CD4-positive, alpha-beta T cell (primary cell): ENCODE data around the gene WBP1L. TPM values are rescaled to one million over a fixed set of nuclear protein-coding genes. Genes with fewer than 3 reads are reported as not detected.
"Not testable (repeated sequence)": the region's sequence is repeated elsewhere in the genome, so short reads cannot be mapped to it uniquely, and the experiment has no call there.

Experiments
- ATAC-seq: fragments of 200-7000 bp; cut with Tn5 transposase; one replicate; pipeline ENCODE4 v1.10.0; 2022; ENCODE audit warnings: mild to moderate bottlenecking; ENCODE audit not compliant: poor library complexity
- CTCF ChIA-PET: fragments of 350-600 bp; sonication (Branson Sonifier 250); formaldehyde crosslinking; loops from one replicate; lab custom pipeline; 2021; ENCODE audit warnings: antibody characterized with exemption, inconsistent platforms; lab: Charles Lee
- POLR2A ChIA-PET: fragments of 350-600 bp; sonication (Branson Sonifier 250); formaldehyde crosslinking; loops from one replicate; lab custom pipeline; 2021; ENCODE audit warnings: antibody characterized with exemption, inconsistent platforms; lab: Charles Lee
- DNase-seq, 14 experiments: peaks; one replicate each; pipeline ENCODE4 v3.0.0-alpha.2; 2013 to 2020; ENCODE audit warnings: mixed read lengths in 2 of 14
- H3K27ac ChIP-seq, 2 donors: one replicate each; pipeline versions ENCODE4 v1.5.1 to v1.7.0; 2013; ENCODE audit warnings: low read length in 2 of 2, low read depth in 1 of 2, mild to moderate bottlenecking in 1 of 2
- H3K27me3 ChIP-seq, 2 experiments: 1 replicate in 1 of 2; 2 replicates in 1 of 2; pipeline versions ENCODE4 v1.6.1 to v1.7.0; 2013; ENCODE audit warnings: low read length in 2 of 2, control low read depth in 1 of 2, mild to moderate bottlenecking in 1 of 2, moderate library complexity in 1 of 2; ENCODE audit not compliant: insufficient read depth in 2 of 2, control insufficient read depth in 1 of 2
- H3K36me3 ChIP-seq: one replicate; pipeline ENCODE4 v1.6.1; 2013; ENCODE audit warnings: low read length, control low read depth; ENCODE audit not compliant: insufficient read depth
- H3K4me1 ChIP-seq: one replicate; pipeline ENCODE4 v1.6.1; 2013; ENCODE audit warnings: low read length, control low read depth; ENCODE audit not compliant: insufficient read depth
- H3K4me3 ChIP-seq: one replicate; pipeline ENCODE4 v1.5.1; 2013; ENCODE audit warnings: mild to moderate bottlenecking, low read length, moderate library complexity
- H3K9me3 ChIP-seq, 2 experiments: 1 replicate in 1 of 2; 2 replicates in 1 of 2; pipeline versions ENCODE4 v1.6.1 to v1.7.0; 2013; ENCODE audit warnings: low read length in 2 of 2, mild to moderate bottlenecking in 2 of 2, control low read depth in 1 of 2, moderate library complexity in 1 of 2; ENCODE audit not compliant: control insufficient read depth in 1 of 2, insufficient read depth in 1 of 2
- H3K27ac Mint-ChIP-seq: one replicate; pipeline ENCODE4 v1.8.0; 2020; ENCODE audit warnings: mixed read lengths
- H3K27me3 Mint-ChIP-seq: one replicate; pipeline ENCODE4 v1.8.0; 2021; ENCODE audit warnings: mixed read lengths
- H3K36me3 Mint-ChIP-seq: one replicate; pipeline ENCODE4 v1.8.0; 2021; ENCODE audit warnings: low read depth, mixed read lengths
- H3K4me1 Mint-ChIP-seq: one replicate; pipeline ENCODE4 v1.8.0; 2021; ENCODE audit warnings: low read depth, mixed read lengths
- H3K4me3 Mint-ChIP-seq: one replicate; pipeline ENCODE4 v1.8.0; 2020; ENCODE audit warnings: mild to moderate bottlenecking, mixed read lengths
- H3K9me3 Mint-ChIP-seq: one replicate; pipeline ENCODE4 v1.8.0; 2020; ENCODE audit warnings: mixed read lengths
- CTCF ChIP-seq: fragments of 200-600 bp; IDR thresholded peaks from one replicate; pipeline ENCODE4 v1.8.0; 2022; ENCODE audit warnings: antibody characterized with exemption, mild to moderate bottlenecking
- intact Hi-C, 2 experiments: fragments of 100-400 bp; cut with DNase I in 1 of 2; cut with micrococcal nuclease in 1 of 2; formaldehyde crosslinking; loops; one replicate each; pipeline versions ENCODE4 v1.15.1 to v1.9.0; 2023 to 2025; cut with DNase I, micrococcal nuclease
- total RNA-seq, 174 experiments: library from RNA in 2 of 174; stranded (reverse) in 2 of 174; gene quantifications; one replicate each; pipeline ENCODE4 v1.2.3 and lab custom pipeline; 2021 to 2026

The WBP1L gene
- total RNA-seq, 2 experiments from 2014 or later = 6.1 to 6.5 TPM

- Mint-ChIP-seq H3K4me1 (peaks cover 25% of the 10 kb centered on the region), H3K9me3 (no peaks in the 10 kb centered on the region), H3K27me3 (no peaks in the 10 kb centered on the region), H3K27ac (no peak overlapping the region), H3K36me3 (peaks cover 16% of the 10 kb centered on the region), H3K4me3 (no peak overlapping the region)
- ChIA-PET POLR2A (interaction anchor here (1.6 kb wide), 1 partner anchor 26 kb away, joined by 7 read pairs; the partner anchor contains the start of genes ARL3 and SFXN2), CTCF (interaction anchor here (0.6 to 4.9 kb wide), 3 partner anchors 12 to 137 kb away, joined by 3 to 30 read pairs (median 3); partner anchors contain the start of genes ARL3 and SFXN2)
- DNase-seq (no peak), ATAC-seq (no peak)
- Histone ChIP-seq H3K9me3 (no peaks in the 10 kb centered on the region), H3K36me3 (peaks cover 5% of the 10 kb centered on the region), H3K27me3 (no peaks in the 10 kb centered on the region), H3K4me1 (peaks cover 20% of the 10 kb centered on the region), H3K27ac (no peak overlapping the region), H3K4me3 (no peak overlapping the region)
- no peak for TF ChIP-seq CTCF
- intact Hi-C loops = loop anchor here (5.0 to 10.0 kb wide), 10 partner anchors 37 to 1695 kb away; partner anchors contain the start of genes CNNM2 (in 2 of the 2), HPS6 (in 1 of the 2), NFKB2 (in 1 of the 2) and NT5C2 (in 1 of the 2)
Observed at GRCh38 chr10:102740229-102740628, 3.5 kb upstream of the WBP1L start.

- H3K27ac Mint-ChIP-seq = no peak overlapping the region
- H3K4me3 Mint-ChIP-seq = no peak overlapping the region
- Histone ChIP-seq H3K36me3 (no peaks in the 10 kb centered on the region), H3K27me3 (no peaks in the 10 kb centered on the region), H3K9me3 (no peaks in the 10 kb centered on the region), H3K4me3 (no peak overlapping the region), H3K4me1 (peaks cover 26% of the 10 kb centered on the region), H3K27ac (no peak overlapping the region)
- no peak for TF ChIP-seq CTCF
- H3K27me3 Mint-ChIP-seq = no peaks in the 10 kb centered on the region
- H3K4me1 Mint-ChIP-seq = peaks cover 40% of the 10 kb centered on the region
- intact Hi-C loops = loop anchor here (2.0 to 10.0 kb wide), 12 partner anchors 36 to 1697 kb away; partner anchors contain the start of genes CNNM2 (in 2 of the 2), HPS6 (in 1 of the 2), NFKB2 (in 1 of the 2) and NOLC1 (in 1 of the 2)
- H3K9me3 Mint-ChIP-seq = no peaks in the 10 kb centered on the region
- H3K36me3 Mint-ChIP-seq = peaks cover 9% of the 10 kb centered on the region
- DNase-seq = no peak
- ChIA-PET POLR2A (interaction anchor here (1.2 to 3.2 kb wide), 3 partner anchors 10 to 28 kb away, joined by 3 to 28 read pairs (median 7); partner anchors contain the start of genes ARL3 and SFXN2), CTCF (interaction anchor here (1.0 to 4.9 kb wide), 3 partner anchors 11 to 503 kb away, joined by 3 to 30 read pairs (median 3); partner anchors contain the start of genes ARL3 and SFXN2)
- ATAC-seq = no peak
Observed at GRCh38 chr10:102741726-102742237, 2.0 kb upstream of the WBP1L start.

- not testable (repeated sequence) for H3K9me3 ChIP-seq, H3K36me3 Mint-ChIP-seq, H3K27me3 Mint-ChIP-seq, ATAC-seq, H3K4me3 ChIP-seq, H3K36me3 ChIP-seq, H3K27me3 ChIP-seq, DNase-seq, H3K27ac ChIP-seq, H3K9me3 Mint-ChIP-seq, H3K27ac Mint-ChIP-seq, H3K4me3 Mint-ChIP-seq
- H3K4me1 Mint-ChIP-seq = peaks cover 44% of the 10 kb centered on the region
- ChIA-PET POLR2A (interaction anchor here (1.2 to 3.2 kb wide), 5 partner anchors 10 to 97 kb away, joined by 3 to 32 read pairs (median 16); partner anchors contain the start of genes ARL3, SFXN2 and TRIM8), CTCF (interaction anchor here (1.0 to 4.9 kb wide), 3 partner anchors 11 to 502 kb away, joined by 3 to 30 read pairs (median 3); partner anchors contain the start of genes ARL3 and SFXN2)
- H3K4me1 ChIP-seq = peaks cover 26% of the 10 kb centered on the region
- intact Hi-C loops = loop anchor here (2.0 to 10.0 kb wide), 12 partner anchors 35 to 1698 kb away; partner anchors contain the start of genes CNNM2 (in 2 of the 2), HPS6 (in 1 of the 2), NFKB2 (in 1 of the 2) and NOLC1 (in 1 of the 2)
Observed at GRCh38 chr10:102742313-102742712, 1.4 kb upstream of the WBP1L start.
